GM21367 (cell line): Measurements from ENCODE around the gene SMIM3.
"Not testable (repeated sequence)": the region's sequence is repeated elsewhere in the genome, so short reads cannot be mapped to it uniquely, and the experiment has no call there.

Source experiments
- ATAC-seq: cut with Tn5 transposase; IDR thresholded peaks from one replicate; pipeline ENCODE4 v1.9.1; 2021; ENCODE audit not compliant: unreplicated experiment

The SMIM3 gene, protein sequence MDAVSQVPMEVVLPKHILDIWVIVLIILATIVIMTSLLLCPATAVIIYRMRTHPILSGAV

DNA sequence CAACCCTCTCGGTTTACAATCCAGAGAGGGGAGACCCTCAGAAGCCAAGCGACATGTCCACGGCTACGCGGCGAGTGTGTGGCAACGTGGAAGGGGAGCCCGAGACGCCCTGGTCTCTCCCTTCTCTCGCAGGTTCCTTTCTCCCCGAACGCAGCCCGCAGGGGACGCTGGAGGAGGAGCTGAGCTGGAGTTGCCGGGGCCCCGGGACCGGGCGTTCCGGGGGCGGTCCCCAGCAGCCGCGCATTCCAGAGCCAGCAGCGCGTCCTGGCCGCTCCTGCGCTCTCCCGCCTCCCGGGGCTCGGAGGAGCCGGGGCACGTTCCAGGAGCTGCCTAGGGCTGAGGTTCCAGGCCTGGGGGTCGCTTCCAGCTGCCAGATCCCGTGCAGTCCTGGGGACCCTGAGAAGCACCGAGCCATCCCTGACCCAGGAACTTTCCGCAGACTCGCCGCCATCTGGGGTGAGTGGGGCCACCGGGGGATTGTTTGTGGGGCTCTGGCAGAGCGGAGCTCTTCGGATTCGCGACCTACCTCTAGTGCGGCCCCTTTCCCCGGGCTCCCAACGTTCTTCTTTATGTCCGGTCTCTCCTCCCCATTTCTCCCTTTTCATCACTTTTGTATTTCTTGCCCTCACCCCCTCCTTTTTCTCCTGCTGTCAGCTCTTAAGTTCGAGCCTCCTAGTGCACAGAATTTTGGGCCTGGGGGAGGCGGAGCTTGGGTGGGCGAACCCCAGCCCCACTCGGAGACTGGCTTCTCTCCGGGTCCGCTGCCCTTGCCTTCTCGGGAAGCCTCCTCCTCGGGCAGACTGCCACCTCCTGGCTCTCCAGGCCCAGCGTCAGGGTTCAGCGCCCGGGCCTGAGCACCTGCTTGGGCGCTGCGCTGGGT lies at the start of gene SMIM3:
TSS of gene SMIM3 (plus strand) at position 241 of the 880 bp plus-strand sequence. CDS start 16,684 bp downstream, outside the sequence.
- peak; percentile 26 for ATAC-seq

DNA sequence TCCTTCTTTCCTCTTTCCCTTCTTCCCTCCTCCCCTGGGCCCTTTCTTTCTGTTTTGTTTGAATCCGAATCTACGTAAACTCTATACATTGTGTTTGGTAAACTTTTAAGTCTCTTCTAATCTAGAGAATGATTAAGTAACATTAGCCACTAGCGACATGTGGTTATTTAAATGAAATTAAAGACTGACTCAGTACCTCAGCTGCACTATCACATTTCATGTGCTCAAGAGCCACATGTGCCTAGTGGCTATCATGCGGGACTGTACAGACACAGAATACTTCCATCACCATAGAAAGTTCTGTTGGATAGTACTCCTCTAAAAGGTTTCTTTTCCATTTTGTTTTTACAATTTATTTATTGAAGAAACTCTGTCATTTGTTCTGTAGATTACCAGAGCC lies 48.7 kb upstream of the SMIM3 start:
- no peak for ATAC-seq

DNA sequence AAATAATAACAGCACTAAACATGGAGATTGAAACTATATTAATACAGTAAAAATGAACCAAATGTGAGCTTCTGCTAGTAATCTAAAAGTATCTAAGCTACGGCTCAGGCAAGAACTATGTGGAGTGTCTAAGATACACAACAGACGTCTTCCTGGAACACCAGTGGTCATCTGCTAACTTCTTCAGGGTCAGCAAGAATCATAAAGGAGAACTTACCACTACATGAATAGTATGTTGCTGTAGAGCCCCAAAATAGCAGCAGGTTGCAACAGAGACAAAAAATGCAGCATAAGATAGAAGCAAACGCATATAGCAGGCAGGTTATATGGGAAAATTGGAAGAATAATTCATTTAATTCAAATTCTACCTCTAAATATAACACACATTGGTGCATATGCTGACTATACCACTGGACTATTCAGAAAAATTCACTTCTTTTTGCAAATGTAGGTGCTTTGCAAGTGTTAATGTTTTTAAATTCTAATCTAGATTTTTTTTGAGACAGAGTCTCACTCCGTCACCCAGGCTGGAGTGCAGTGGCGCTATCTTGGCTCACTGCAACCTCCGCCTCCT lies 46.8 kb upstream of the SMIM3 start:
- no peak for ATAC-seq

DNA sequence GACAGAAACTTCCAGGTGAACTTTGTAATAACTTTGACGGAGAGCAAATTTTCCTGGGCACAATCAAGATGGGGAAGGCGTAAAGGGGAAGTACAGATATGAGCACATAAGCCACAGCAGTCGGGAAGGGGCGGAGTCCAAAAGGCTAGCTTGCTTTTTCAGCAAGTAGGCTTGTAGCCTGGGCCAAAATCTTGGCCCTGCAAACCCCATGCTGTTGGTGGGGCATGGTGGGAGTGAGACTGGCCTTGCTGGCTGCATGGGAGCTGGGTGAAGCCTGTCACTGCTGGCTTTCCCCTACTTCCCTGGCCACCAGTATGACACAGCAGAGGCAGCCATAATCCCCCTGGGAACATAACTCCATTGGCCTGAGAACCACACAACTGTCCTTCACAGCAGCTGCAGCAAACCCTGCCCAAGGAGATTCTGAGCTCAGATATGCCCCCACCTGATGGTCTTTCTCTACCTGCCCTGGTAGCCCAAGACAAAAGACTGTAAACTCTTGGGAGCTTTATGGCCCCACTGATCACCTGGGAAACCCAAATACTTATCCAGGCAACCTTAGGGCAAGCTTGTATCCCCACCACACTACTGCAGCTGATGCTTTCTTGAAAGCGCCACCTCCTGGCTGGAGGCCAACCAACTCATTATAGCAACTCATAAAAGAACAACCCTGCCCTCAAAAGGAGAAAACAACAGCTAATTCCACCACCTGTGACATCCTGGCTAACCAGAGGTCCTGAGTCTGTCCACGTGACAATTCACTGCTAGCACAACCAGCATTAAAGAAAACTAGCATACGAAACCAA lies 43.8 kb upstream of the SMIM3 start:
- ATAC-seq = peak; percentile 82

DNA sequence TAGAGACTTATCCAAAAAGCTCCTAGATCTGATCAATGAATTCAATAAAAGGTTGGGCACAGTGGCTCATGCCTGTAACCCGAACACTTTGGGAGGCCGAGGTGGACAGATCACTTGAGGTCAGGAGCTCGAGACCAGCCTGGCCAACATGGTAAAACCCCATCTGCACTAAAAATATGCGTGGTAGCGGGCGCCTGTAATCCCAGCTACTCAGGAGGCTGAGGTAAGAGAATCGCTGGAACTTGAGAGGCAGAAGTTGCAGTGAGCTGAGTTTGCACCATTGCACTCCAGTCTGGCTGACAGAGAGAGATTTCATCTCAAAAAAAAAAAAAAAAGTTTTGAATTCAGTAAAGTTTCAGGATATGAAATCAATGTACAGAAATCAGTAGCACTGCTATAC lies 39.7 kb upstream of the SMIM3 start:
- no peak for ATAC-seq

DNA sequence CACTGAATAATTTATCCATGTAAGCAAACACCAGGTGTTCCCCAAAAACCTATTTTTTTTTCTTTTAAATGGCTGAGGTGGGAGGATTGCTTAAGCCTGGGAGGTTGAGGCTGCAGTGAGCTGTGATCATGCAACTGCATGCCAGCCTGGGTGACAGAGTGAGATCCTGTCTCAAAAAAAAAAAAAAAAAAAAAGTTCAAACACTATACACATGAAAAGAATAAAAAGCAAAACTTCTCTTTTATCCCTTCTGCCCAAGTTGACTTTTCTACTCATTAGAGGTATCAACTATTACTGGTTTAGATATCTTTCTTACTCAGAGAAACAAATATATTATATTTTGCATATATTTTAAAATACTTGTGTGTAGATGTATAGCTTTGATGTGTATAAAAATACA lies 37.6 kb upstream of the SMIM3 start:
- ATAC-seq = no peak

DNA sequence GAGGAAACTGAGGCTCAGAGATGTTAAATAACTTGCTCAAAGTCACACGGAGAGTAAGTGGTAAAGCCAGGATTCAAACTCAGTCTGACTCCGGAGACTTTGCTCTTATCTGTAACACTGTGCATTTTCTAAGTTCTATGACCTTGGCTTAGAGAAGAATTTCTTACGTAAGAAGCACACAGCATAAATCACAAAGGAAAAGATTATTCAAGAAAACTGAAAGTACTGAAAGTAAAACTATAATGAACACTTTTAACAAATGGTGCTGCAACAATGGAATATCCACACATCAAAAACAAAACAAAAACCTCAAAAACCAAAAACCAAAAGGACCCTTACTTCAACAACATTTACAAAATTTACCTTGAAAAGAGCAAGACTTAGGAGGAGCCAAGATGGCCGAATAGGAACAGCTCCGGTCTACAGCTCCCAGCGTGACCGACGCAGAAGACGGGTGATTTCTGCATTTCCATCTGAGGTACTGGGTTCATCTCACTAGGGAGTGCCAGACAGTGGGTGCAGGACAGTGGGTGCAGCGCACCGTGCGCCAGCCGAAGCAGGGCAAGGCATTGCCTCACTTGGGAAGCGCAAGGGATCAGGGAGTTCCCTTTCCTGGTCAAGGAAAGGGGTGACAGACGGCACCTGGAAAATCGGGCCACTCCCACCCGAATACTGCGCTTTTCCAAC lies 36.0 kb upstream of the SMIM3 start:
- not testable (repeated sequence) for ATAC-seq

DNA sequence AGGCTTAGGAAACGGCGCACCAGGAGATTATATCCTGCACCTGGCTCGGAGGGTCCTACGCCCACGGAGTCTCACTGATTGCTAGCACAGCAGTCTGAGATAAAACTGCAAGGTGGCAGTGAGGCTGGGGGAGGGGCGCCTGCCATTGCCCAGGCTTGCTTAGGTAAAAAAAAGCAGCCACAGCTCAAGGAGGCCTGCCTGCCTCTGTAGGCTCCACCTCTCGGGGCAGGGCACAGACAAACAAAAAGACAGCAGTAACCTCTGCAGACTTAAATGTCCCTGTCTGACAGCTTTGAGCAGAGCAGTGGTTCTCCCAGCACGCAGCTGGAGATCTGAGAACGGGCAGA lies 35.4 kb upstream of the SMIM3 start:
- ATAC-seq = not testable (repeated sequence)

DNA sequence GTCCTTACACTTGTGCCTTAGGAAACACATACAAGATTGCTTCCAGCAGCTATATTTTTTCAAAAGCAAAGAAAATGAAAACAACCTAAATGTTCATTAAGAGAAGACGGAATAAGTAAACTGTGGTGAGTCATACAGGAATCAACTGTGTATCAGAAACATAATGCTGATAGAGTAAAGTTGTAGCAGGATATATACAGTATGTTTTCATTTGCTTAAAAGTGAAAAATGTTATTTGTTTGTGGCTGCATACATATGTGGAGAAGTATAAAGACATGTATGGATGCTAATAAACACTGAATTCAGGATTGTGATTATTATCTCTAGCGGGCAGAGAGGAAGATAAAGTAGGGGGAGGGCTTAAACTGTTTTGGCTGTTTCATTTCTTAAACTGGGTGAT lies 28.1 kb upstream of the SMIM3 start:
- no peak for ATAC-seq

DNA sequence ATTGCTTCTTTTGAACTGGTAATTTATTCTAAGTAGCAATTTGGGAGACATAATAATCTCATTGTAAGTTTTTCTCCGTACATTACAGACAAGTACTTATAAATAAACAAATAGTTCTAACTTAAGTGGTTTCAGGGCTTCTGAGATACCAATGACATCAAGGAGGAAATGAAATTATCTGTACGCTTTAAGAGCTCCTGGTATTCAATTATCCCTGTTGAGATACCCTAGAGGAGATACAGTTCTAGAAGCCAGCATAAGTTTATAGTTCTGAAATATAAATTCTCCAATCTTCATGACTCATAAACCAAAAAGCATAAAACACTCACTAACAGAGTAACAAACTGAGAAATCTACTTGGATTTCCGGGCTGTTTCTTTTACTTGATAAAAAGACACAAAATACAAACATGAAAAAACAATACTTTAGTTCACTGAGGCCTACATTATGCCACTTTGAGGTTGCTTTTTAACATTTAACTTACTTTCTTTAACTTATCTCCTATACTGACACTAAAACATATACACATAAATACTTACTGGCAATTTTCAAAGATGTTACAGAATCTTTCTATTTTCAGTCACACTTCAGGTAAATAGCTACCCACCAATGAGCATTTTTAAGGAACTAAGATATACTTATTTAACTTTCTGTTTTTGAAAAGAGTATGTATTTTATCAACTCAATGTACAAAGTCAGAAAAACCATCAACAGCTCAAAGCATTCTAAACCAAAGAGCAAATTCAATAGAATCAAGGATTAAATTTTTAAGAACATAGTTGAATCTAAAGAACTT lies 27.3 kb upstream of the SMIM3 start:
- no peak for ATAC-seq

DNA sequence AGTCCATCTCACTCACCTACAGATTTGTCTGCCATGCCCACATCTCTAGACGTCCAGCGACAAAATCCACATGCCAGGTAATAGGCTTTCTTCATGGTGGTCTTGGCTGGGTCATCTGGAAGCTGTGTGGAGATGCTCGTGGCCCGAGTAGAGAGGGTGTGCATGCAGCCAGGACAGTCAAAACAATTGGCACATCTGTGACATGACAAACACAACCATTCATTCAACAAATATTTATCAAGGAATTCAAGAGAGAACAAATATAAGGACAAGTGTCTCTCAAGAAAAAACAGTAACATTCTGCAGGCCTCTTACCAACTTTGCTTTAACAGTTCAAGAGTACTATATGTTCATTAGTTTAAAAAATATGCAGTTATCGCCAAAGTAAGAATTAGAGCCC lies 25.1 kb upstream of the SMIM3 start:
- ATAC-seq = no peak

DNA sequence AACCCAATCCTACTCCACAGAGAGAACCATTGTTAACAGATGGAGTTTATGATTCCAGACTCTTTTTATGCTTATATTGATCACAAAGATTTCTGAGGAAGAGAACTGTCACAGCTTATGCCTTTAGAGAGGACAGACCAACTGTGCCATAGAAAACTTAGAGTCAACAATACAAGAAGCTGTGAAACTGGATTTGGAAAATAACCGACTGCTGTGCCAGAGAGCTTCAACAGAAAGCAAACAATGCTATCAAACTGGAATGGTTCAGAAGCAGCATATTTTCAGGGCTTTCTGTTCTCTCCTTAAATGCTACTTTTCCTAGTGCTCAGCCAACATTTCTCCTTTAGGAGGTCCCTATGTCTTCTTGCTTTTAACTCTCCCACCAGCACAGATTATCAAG lies 24.7 kb upstream of the SMIM3 start:
- no peak for ATAC-seq

DNA sequence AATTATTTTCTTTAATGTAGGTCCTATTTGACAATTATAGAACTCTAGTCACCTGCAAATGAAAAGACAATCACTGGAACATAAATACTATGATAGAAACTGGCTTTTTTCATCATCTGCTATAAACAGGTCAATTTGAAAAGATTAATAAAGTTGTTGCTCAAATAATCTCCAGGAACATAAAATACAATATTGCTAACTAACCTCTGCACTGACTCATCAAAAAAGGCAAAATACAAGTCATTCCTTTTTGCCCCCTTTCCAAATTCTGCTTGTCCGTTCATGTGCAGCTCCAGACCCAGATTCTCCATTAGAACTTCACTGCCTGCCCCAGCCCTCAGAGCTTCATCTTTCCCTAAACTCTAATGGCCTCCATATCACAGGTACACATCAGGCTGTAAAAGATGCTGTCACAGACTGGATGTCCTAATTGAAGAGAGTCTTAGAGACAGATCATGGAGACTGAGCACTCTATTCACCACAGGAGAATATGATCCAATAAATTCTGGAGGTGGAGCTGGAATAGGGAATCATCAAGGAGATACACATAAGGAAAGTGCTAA lies 21.4 kb upstream of the SMIM3 start:
- ATAC-seq = no peak

DNA sequence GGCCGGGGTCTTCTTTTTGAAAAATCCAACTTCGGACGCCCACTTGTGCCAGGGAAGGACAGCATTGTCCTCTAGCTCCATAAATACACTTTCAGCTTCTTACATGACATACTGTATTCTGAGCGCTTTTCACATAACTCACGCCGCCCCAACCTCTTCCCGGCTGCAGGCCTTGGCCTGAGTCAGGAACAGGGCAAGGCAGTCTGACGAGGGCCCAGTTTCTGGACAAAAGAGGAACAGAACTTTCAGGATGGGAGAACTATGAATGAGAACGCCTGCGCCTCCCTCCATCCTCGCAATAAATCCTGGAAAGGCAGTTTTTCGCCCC lies 20.4 kb upstream of the SMIM3 start:
- ATAC-seq = peak; percentile 5

DNA sequence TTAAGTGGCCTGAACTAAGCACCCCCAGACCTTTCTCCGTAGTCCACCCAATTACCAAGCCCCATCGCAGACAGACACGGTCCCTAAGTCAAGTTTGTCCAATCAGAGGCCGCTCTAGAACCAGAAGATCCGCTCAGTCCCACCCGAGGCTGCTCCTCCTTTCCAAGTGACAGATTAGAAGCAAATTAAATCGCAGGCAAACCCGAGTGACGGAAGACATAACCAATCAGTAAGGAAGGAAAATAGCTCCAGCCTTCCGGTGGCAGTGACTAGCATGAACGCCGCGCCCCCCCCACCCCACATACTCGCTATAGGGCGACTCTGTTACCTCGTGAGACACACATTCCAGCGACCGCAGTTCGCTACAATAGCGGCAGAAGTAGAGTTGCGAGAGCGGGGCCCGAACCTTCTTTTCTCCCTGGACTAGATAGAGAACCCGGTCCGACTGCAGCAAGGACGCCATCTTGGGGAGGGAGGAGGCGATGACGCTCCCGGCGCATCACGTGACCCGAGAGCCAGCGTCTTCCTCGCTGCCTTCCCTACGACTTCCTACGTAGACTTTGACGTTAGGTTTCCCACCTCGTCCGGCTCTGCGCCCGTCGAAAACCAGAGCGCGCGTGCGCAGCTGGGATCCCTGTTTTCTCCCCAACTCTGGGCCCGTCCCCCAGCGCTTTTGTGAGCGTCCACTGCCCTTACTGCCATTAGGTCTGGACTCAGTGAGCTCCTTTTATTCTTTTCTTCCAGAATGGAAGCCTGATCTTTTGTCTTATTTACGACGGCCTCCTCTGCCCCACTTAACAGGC lies 19.8 kb upstream of the SMIM3 start, which contains the start of gene DCTN4:
TSS of gene DCTN4 (minus strand) at position 487 of the 803 bp plus-strand sequence. CDS start at position 463, 24 bp downstream.
- ATAC-seq = peak; percentile 95

DNA sequence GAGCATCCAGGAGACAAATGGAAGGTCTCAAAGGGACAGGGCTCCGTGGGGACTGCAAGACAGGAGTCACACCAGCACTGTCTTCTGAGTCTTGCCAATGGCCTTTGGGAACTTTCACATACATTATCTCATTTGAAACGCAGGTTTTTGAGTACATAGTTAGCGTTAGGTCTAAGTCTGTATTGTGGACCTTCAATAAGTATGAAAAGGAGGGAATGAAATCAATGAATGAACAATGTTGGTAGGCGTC lies 19.3 kb upstream of the SMIM3 start:
- ATAC-seq = no peak

DNA sequence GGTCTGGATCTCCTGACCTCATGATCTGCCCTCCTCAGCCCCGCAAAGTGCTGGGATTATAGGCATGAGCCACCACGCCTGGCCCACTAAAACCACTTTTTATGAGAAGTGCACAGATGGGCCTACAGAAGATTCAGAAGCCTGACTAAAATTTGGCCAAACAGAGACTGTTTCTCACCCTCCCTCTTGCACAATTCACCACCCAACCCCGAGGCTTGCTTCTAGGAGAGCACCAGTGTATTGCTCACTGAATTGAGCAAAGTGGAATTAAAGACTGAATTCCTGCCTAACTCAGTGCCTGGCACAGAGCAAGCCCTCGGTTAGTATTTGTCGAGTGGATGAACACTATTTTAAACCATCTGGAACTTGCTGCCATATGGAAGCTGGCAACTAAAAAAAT lies 16.3 kb upstream of the SMIM3 start:
- no peak for ATAC-seq

DNA sequence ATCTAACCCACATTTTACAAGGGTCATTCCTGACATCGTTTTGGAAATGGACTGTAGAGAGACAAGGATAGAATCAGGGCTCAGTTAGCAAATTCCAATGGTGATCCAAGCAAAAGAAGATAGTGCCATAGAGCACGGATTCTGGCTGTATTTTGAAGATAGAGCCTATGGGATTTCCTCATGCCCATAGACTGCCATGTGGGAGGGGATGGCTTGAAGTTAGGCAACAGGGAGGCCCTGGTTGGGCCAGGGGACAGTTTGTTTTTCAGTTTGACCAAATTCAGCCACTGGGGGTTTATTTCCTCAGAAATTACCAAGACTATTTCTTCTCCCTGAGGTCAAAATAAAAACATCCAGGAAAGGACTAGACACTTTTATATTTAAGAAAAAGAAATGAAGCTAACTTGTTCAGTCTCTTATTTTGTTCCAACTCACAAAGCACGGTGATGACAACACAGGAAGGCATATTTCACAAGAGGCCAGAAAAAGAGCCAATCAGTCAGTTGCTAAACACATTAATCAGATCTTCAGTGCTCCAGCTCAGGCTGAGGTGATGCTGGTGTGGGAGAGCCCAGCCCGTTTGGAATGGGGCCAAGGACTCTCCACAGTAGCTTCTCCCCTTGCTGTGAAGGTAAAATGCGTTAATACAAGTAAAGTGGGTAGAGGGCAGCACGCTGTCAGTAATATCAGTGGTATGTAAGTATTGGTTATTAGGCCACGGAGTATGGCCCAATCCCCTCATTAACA lies 15.4 kb upstream of the SMIM3 start:
- no peak for ATAC-seq

DNA sequence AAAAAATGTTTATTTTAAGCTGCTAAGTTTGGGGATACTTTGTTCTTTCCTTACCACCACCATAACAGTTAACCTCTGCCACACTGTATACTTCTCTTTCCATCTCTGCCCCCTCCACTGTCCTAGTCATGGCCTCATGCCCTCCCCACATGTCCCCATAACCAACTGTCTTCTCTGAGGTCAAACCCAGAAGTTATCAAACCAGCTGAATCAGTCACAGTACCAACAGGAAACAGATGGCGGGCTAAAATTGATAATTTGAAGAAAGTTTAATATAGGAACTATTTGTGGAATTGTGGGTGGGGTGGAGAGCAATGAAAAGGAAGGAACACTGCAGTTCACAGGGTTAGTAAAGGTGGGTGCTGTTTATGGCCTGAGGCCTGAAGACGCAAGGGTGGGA lies 14.0 kb upstream of the SMIM3 start:
- no peak for ATAC-seq
